ENCODE measurements around the gene PAQR5.
"Not testable (repeated sequence)": the region's sequence is repeated elsewhere in the genome, so short reads cannot be mapped to it uniquely, and the experiment has no call there.

PAQR5 gene

DNA sequence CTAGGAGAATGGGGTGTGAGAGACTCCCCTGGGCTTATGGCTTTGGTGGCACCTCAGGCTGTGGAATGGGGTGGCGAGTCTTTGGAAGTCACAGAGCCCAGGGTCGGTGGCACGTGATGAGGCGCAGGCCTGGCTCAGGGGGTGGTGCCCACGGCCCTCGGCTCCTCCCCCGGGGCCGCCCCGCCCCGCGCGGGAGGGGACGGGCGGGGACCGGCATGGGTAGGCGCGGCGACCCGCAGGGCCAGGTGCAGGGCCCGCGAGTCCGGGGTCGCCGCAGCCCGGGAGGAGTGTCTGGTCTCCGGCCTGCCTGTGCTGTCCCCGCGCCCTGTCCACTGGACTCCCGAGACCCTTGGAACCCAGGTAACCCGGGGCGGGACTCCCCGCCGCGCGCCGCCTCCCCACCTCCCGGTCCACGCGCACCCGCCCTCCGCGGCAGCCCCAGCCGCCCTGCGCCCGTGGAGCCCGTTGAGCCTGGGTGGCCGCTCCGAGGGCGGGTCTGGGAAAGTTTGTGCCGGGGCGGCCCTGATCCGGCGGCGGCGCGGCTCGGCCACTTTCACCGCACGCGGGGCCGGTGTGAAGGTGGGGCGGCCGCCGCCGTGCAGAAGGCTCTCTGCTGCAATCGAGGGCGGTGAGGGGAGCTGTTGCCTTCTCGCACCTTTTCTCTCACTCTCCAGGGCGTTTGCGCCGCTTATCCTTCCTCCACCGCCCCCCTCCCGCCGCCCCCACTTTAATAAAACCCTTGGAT, at the start of gene PAQR5:
Gene PAQR5, plus strand, starts transcription at position 216 of the 745 bp plus-strand sequence. CDS start 61,169 bp downstream, outside the sequence.
- peak in 3 of 56 donors; percentile 8 to 57 (median 11) for DNase-seq

GRCh38 chr15:69253156-69253555, 45.6 kb upstream of the PAQR5 start:
- peak in 24 of 56 donors; percentile 2 to 64 (median 17) for DNase-seq

DNA sequence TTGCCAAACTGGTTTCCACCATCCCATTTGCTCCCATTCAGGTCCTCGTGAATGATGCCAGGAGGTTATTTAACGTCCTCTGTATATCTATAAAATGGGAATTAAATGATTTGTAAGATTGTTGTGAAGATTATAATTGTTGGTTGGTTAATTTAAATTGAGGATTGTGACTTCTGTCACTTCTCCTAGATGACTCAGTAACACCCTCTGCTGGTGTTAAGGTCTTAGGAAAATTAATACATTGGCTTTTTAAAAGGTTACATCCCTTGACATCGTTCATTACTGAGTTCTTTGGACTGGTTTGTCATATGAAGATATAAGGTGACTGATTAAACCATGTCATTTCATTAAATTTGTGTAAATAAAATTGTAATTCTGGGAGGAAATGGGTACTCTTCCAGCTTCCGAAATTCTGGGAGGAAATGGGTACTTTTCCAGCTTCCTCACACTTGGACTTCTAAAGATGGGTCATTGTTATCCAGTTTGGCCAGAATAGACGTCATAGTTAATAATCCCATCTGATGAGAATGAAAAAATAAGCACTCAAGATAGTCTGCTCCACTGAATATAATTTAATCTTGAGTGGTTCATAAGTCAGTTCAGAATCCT, 33.3 kb upstream of the PAQR5 start:
- no peak for DNase-seq

DNA sequence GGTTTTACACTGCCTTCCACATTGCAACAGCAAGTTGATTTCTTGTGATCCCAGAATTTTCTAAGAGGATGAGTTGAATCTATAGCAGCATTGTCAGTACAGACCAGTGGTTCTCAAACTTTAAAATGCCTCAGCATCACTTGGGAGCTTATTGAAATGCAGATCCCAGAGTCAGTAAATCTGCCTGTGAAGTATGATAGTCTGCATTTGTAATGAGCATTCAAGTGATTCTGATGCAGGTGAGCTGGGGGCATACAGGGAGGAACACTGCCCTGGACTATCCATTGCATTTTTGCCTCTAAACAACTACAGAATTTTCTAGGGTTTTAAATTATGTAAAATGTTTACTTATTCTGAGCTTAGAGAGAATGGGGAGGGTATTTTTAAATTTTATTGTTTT, 27.5 kb upstream of the PAQR5 start:
- no peak for DNase-seq

DNA sequence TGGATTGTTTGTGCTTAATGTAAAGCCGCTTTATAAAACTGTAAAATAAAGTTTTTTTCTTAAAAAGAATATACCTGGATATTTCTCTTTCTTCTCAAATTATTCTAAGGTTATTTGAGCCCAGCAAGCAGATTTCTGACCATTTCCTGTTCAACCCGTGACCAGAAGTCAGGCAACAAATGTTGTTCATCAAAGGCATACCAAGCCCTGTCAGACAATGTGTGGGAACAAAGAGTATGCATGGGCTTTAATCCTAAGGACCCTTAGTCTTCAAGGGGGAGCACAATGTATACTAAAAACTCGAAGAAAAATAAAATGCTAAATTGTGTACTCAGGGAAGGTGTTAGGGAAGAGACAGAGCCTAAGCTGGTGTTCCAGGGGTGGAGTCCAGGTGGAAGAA, 26.6 kb upstream of the PAQR5 start:
- DNase-seq: no peak

DNA sequence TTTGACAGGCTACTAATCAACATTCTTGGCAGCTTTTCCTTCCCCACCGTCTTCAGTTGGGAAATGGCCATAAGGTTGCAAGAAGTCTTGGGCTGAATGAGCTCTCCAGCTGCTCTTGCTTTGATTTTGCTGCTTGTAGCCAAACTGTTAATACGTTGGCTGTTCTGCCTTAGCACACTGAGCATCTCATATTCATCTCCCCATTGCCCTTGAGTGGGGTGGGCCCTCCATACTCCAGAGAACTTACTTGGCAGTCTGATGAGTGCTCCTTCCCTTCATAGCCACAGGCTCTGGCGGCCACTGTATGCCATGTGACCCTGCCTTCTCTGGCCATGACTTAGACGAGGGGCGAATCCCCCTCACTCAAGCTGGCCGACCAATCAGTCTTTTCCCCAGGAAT, 25.8 kb upstream of the PAQR5 start:
- DNase-seq: no peak

- DNase-seq: no peak
These were observed 23.5 kb upstream of the PAQR5 start for GRCh38 chr15:69275074-69275670.

DNA sequence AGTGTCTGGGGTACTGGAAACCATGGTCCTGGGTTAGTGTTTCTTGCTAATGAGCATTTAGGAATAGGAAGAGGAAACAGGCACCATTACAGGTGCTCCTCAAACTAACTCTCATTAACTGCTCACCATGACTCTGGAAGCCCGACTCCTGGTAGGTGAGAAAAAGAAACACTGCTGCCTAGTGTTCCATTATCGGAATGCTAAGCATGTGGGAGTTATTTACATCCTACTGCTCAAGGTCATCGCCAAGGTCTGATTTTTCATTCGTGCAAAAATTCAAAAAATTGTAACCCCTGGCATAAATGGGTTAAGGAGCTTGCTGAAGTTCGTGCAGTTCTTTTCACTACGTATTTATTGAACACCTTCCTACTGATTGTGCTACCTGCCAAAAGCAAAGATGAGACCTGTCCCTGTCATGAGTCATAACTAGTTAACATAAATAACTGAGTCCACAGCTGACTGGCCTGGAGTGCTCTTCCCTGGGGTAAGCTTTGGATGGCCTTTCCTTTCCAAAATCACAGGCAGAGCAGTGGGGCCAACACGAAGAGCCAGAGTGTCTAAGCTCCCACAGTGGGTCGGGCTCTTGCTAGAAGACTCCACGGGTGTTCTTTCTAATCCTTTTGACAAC, 22.7 kb upstream of the PAQR5 start:
- no peak for DNase-seq

GRCh38 chr15:69277316-69277715, 21.4 kb upstream of the PAQR5 start:
- DNase-seq: no peak

DNA sequence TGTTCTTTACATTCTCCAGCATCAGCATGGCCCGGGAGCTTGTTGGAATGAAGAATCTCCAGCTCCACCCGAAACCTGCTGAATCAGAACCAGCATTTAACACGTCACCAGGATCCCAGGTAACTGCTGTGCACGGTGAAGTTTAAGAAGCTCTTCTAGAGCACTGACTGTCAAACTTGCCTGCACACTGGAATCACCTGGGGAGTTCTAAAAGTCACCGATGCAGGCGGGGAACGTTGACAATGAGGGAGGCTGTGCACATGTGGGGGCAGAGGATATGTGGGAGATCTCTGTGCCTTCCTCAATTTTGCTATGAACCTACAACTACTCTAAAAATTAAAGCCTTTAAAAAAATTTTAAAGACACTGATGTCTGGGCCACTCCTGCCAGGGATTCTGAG, 19.1 kb upstream of the PAQR5 start:
- peak in 19 of 56 donors; percentile 7 to 69 (median 23) for DNase-seq

DNA sequence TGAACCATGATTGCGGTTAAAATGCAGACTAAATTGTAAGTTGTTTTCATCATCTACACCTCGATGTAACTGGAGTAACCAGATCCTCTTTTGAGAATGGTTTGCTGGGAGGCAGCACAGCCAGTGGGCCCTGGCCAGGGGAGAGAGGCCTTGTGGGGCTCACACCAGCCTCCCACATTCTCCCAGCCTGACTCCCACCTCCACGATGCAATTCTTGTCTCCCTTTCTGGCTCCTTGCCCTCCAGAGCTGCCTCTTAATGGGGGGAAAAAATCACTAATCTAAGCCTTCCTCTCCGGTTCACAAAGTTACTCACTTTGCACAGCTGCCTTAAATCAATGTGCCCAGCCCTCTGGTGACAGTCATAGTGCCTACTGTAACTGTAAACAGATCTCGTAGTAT, 17.9 kb upstream of the PAQR5 start:
- DNase-seq: no peak

- DNase-seq: no peak
These were observed 16.5 kb upstream of the PAQR5 start for GRCh38 chr15:69282104-69282743.

DNA sequence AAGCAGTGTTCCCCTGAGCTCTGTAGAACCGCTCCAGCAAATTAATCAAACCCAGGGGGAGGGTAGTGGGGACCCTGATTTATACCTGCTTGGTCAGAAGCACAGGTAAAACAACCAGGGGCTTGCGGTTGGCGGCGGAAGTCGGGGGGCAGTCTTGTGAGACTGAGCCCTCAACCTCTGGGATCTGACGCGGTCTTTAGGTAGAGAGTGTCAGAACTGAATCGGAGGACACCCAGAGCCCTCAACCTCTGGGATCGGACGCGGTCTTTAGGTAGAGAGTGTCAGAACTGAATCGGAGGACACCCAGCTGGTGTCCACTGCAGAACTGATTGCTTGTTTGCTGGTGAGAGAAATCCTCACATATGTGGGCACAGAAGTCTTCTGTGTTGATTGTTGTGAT, 12.9 kb upstream of the PAQR5 start:
- no peak for DNase-seq

DNA sequence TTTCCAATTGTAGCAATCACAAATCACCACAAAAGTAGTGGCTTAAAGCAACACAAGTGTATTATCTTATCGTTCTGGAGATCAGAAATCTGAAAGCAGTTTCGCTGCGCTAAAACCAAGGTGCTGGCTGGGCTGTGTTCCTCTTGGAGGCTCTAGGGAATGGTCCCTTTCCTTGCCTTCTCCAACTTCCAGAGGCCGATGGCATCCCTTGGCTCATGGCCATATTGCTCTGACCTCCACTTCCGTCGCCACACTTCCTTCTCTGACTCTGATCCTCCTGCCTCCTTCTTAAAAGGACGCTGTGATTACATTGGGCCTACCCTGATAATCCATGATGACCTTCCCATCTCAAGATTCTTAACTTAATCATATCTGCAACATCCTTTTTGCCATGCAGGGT, 10.7 kb upstream of the PAQR5 start:
- DNase-seq: no peak

- no peak for DNase-seq
These were observed 10.0 kb upstream of the PAQR5 start for GRCh38 chr15:69288531-69289341.

GRCh38 chr15:69289342-69290146, 9.2 kb upstream of the PAQR5 start:
- no peak for DNase-seq

DNA sequence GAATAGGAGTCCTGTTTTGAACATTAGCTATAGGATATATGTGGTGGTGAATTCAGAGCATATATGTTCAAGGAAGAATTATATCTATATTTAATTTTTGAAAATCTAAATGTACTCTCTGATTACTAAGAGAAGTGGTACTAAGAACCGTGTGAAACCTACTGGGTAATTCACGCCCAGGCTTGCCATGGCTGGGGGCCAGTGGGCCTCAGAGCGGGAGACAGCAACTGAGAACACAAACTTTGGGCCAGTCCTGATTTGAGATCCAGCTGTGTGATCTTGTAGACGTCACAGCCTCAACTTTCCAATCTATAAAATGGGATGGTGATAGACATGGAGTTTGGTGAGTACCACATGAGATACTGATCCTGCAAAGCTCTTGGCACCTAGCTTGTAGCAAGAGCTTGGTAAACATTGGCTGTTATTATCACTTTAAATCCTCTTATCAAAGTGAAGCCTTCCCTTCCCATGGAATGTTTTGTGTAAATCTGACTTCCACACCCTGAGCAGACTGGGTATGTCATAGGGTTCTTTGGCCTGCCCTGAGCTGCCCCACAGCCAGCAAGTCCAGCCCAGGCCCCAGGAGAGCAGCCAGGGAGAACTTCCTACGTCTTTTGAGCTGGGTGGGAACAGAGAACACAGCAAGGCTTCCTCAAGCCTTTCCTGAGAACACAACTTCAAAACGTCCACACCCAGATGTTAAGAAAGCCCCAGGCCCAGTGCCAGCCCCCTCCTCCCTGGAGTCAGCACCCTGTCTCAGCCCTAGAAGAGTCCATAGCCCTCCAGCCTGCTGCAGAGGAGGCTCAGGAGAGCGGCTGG, 8.2 kb upstream of the PAQR5 start:
- DNase-seq: no peak

DNA sequence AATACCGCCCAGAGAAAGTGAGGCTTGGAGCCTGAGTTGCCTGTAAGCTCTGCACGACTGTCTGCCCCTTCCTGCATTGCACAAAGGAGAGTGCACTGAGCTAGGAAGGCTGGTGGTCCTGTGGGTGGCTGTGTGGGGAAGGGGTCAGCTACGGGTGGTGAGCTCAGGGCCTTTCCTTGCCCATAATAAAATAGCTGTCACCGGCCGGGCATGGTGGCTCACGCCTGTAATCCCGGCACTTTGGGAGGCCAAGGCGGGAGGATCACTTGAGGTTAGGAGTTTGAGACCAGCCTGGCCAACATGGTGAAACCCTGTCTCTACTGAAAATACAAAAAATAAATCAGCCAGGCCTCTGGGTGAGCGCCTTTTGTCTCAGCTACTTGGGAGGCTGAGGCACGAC, 7.1 kb upstream of the PAQR5 start:
- DNase-seq: not testable (repeated sequence)

DNA sequence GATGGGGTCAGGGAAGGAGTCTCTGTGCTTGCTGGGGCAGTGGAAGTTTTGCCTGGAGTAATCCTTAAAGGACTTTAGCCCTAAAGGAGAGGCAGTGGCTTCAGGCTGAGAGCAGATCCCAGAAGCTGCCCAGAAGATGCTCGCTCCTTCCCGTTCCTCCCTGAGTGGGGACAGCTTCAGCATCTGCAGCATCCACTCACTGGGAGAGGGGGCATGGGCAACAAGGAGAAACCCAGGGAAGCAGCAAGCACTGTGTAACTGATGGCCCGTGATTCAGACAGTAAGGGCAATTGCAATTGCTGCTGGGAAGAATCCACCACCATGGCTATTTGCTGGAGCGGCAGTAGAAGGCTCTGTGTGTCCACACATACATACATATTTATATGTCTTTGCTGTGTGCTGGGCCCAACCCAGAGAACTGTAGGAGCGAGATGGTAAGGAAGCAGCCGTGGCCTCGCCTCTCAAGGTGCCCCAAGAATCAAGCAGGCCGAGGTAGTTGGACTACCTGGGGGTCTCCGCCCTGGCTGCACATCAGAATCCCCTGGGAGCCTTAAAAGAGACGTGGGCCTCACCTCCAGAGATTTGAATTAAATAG, 5.8 kb upstream of the PAQR5 start:
- no peak for DNase-seq
